ENCODE data around the gene TRIM9.

The TRIM9 gene

GRCh38 chr14:51094901-51095853 lies at the start of gene TRIM9:
Gene TRIM9, minus strand, starts transcription at chr14:51095105. Its CDS starts 166 bp downstream, at chr14:51094939.
- peak; percentile 72 for DNase-seq (ENCODE audit: low read depth)

- DNase-seq (ENCODE audit: low read depth) = no peak
Observed at GRCh38 chr14:51140856-51141255, 46.0 kb upstream of the TRIM9 start.

DNA sequence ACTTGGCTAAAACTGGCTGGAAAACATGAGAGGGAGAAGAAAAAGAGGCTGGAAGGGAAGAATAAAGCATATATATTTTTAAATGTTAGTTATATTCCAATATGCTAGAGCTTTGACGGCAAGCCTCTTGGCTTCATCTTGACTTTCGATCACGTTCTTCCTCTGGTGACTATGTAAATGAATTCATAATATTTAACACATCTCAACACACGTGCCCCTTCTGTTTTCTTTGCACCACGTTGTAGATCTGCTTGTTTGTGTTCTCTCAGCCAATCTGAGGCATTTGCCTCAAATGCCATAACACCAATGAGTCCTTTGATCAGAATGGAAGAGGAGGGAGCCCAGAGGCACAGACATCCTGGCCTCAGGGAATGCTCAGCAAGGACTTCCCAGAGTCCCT lies 45.4 kb upstream of the TRIM9 start:
- no peak for DNase-seq (ENCODE audit: low read depth)

DNA sequence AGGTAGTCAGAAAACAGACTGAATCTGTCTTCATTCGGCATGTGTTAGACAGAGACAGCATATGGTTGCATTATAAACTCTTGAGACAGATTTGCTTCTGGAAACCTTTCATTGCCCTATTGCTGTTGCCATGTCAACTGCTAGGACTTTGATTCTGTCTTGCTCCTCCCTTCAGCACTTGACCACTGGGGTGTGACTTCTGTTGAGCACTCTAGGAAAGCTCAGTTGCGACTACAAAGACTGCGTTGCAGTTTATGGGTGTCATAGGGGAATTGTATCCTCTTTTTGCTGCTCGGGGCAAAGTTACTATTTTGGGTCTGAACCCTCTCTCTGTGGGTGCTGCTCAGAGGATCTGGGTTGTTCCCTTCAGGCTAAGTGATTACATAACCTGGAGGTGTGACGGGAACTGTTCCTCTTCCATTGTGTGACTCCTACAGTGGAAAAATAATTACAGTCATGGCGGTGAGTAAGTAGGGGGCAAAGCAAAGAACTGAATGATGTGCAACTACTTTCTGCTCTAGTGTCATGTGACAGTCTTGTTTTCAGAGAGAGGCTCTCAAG lies 44.3 kb upstream of the TRIM9 start:
- DNase-seq (ENCODE audit: low read depth) = no peak

DNA sequence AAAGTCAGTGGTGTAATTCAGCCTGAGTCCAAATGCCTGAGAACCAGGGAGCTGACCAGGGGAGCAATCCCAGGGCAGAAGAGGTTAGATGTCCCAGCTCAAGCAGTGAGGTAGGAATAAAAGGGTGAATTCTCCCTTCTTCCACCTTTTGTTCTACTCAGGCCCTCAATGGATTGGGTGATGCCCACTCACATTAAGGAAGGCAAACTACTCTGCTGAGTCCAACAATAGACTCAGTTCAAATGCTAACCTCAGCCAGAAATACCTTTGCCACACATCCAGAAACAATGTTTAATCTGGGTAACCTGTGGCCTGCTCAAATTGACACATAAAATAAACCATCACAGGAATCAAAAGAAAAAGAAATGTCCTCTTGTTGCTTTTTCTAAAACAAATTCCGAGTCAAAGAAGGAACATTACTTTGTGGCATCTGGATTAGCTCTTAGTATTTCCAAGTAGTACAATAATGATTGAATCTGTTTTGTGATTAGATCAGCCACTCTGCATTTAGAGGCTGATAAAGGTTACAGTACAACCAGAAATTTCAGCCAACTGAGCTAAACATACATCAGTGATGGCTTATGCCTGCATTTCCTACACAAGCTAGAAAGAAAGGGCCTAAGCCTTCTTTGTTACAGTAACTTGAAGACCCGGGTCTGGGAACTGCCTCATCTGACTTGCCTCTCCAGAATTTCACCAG lies 43.6 kb upstream of the TRIM9 start:
- DNase-seq (ENCODE audit: low read depth) = no peak

DNA sequence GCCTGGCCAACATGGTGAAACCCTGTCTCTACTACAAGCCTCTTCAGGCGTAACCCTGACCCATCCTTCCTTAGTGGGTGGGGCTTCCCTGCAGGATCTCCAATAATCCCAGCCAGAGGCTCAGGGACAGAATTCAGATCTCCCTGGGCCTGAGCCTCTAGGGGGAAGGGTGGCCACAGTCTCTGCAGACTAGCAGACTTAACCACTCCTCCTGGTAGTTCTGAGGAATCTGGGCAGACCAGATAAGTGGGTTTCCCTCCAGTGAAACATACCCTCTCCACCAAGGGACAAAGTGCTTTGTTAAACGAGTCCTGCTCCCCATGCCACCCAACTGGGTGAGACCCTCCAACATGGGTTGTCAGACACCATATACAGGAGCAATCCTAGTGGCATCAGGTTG lies 36.6 kb upstream of the TRIM9 start:
- no peak for DNase-seq (ENCODE audit: low read depth)

DNA sequence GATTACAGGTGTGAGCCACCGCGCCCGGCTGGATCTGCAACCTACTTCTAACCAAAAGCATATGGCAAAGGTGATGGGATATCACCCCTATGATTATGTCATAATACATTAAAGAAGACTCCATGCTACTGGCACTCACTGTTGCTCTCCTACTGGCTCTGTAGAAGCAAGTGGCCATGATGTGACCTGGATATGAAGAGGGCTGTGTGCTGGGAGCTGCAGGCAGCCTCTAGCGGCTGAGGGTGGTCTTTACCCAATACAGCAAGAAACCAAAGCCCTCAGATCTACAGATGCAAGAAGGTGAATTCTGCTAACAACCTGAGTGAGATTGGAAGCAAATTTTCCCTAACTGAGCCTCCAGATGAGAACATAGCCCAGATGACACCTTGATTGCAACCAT lies 34.2 kb upstream of the TRIM9 start:
- DNase-seq (ENCODE audit: low read depth) = no peak

- no peak for DNase-seq (ENCODE audit: low read depth)
Observed at GRCh38 chr14:51124029-51124428, 29.1 kb upstream of the TRIM9 start.

GRCh38 chr14:51121096-51121495 lies 26.2 kb upstream of the TRIM9 start:
- no peak for DNase-seq (ENCODE audit: low read depth)

DNA sequence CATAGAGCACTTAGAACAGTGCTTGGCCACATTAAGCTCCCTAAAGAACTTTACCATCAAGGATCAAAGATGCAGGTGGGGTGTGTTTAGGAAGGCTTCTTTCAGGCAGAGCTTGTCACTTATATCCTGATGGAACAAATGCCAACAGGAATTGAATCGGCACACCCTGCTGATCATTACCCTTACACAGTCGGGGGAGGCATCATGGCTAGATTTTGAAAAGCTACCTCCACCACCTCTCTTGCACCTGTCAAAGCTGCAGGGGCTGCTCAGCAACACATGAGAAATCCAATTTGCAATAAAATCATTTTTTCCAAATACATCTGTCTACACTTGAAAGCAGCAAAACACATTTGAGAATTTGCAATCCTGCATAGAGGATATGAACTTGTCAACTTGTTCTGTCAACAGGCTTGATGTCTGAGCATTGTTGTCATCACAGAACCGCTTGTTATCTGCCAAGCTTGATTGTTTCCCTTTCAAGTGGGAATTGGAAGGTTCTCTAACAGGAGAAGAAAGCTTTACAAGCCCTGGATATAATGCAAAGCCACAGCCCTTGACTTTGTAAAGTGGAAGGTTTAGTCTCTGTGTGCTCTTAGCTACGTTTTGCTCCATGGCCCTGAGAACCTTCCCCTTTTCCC lies 24.6 kb upstream of the TRIM9 start:
- no peak for DNase-seq (ENCODE audit: low read depth)

GRCh38 chr14:51118993-51119392 lies 24.1 kb upstream of the TRIM9 start:
- DNase-seq (ENCODE audit: low read depth) = no peak

DNA sequence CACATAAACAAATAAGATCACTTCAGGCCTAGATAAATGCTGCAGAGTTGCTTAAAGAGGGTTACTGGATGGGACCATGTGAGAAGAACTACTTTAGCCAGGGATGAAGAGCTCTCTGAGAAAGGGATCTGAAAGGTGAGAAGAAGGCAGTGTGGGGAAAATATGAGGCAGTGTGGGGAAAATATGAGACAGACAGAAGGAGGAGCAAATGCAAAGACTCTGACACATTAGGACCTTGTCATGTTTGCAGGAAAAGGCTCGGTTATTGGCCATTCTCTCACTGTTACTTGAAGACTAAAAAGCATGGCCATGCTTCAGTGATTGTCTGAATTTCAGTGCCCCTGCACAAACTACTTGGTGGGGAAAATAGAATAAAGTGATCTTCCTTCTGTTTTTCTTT lies 22.7 kb upstream of the TRIM9 start:
- no peak for DNase-seq (ENCODE audit: low read depth)

DNA sequence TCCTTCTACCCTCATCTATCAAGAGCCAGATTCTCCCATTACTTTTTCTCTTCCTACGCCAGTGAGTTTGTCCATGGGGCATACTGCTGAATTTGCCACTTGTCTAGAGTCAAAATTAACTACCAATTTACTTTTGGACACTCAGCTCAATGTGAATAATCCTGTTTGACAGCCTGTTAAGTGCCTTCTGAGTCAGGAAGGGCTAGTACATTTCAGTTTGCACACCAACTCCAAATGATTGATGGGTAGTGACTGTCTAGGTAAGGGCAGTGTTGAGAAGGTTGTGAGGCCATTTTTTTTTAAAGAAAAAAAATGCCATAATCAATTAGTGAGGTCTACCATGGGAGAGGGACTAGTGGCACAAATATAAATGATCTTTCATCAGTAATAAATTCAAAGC lies 21.8 kb upstream of the TRIM9 start:
- DNase-seq (ENCODE audit: low read depth) = no peak

DNA sequence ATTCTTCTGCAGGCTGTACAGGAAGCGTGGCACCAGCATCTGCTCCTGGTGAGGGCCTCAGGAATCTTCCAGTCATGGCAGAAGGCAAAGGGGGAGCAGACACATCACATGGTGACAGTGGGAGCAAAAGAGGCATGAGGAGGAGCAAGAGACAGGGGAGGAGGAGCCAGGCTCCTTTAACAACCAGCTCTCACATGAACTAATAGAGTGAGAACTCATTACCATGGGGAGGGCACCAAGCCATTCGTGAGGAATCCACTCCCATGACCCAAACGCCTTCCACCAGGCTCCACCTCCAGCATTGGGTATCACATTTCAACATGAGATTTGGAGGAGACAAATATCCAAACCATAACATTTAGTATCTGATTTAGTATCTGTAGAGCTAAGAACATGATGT lies 14.7 kb upstream of the TRIM9 start:
- DNase-seq (ENCODE audit: low read depth) = no peak

DNA sequence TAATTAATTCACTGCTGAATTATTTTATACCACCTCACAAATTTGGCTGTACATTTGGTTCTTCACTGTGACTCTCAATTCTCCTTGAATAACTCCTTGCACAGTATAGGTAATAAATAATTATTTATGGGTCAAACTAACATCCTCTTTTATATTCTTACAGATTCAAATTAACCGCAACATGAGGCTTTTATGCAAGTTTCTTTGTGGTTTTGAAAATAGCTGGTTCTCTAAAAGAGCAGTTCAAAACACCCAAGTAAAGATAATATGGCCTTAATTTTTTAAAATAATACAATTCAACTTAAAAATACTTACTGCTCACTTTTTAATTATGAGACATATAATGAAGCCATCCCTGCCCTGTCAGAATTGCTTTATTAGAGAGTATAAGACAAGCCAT lies 12.9 kb upstream of the TRIM9 start:
- DNase-seq (ENCODE audit: low read depth) = no peak

DNA sequence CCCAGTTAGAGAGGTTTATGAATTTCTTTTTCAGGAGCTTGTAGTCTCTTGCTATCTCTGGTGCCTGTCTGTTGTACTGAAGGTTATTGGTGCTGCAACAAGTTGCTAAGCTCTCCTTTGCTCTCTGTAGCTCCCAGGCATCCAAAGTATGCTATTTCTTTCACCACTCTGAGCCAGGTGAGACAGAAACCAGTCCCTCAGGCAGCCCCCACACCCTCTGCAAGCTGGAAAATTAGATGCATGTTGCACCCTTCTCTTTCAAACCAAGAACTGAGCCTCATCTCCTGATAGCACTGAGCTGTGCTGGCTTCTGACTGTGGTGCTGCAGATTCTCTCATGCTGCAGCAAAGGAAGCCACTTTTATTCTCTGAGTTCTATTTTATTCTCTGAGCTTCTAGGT lies 9.6 kb upstream of the TRIM9 start:
- no peak for DNase-seq (ENCODE audit: low read depth)

GRCh38 chr14:51097287-51097686 lies 2.4 kb upstream of the TRIM9 start:
- DNase-seq (ENCODE audit: low read depth) = no peak

DNA sequence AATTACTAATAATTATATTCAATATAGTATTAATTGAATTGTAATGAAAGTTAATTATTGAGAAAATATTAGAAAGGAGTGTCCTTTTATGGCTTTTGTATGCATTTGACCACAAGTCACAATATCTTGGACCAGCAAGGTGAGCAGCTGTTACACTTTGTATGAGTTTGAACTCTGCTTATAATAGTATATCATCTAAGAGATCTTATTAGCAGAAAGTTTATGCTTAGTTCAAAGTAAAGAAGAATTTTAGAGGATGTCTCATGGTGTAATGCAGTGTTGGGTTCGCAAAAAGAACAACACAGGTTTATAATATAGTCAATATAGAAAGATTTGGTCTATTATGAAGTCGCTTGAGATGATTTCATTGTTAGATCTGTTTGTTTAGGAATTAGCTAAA lies 2.0 kb upstream of the TRIM9 start:
- no peak for DNase-seq (ENCODE audit: low read depth)

DNA sequence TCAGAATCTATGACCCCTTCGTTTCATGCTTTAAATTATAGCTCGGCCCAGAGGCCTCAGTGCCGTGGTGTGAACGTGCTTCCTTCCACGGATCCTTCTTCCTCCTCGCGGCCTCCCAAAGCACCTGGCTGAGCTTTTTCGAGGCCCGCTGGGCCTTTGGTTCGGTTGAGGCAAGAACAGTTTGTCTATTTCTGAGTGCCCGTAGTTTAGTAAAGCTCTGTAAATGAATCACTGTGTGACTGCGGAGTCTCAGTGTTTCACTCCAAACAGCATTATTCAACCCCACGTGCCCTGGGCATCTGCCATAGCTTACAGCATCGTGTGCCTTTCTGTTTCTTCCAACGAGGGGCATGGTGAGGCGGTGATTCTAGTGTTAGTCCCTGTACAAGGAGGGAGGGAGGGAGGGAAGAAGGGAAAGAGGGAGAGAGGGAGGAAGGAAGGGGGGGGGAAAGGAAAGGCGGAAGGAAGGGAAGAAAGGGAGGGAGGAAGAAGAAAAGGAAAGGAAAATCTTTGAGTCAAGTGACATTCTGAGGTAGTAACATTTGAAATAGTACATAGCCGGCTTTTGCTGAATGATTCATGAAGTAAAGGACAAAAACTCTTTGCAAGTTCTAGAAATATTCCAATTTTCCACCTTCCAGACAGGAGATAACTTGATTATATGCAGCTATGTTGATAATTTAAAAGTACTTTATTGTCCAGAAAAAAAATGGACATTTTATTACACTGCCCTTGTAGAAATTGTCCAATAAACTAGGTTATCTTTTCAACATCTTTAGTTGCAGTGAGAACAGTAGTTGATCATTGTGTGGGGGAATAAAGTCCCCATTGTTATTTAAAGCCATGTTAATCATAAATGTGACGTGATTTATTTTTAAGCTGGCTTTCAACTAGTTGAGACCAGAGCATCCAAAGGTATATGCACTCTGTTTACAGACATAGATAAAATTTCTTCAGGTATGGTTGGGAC lies 1.2 kb upstream of the TRIM9 start:
- DNase-seq (ENCODE audit: low read depth) = no peak

GRCh38 chr14:51094282-51094821 lies 553 bp downstream of the TRIM9 start:
- DNase-seq (ENCODE audit: low read depth) = no peak

All from stimulated activated CD8-positive, alpha-beta memory T cell treated with anti-CD3 and anti-CD28 coated beads, Interleukin-12 subunit alpha, Interleukin-12 subunit beta, amount 100 ng/mL, for 1 hour (primary cell).